IMR-90 (cell line): Measurements from ENCODE around the gene CTNNA2.

Experiments
- BHLHE40 ChIP-seq: fragments of 150-350 bp; IDR thresholded peaks from 2 replicates; pipeline ENCODE4 v1.6.1; 2016; ENCODE audit warnings: mild to moderate bottlenecking, low read depth, low read length
- CEBPB ChIP-seq: IDR thresholded peaks from 2 replicates; pipeline ENCODE4 v1.6.1; 2012; ENCODE audit warnings: low read depth, low read length, improper control_type of control experiment
- FOS ChIP-seq: fragments of 150-350 bp; IDR thresholded peaks from 2 replicates; pipeline ENCODE4 v1.6.1; 2016; ENCODE audit warnings: low read depth, low read length
- MAFK ChIP-seq: IDR thresholded peaks from 2 replicates; pipeline ENCODE4 v1.6.1; 2012; ENCODE audit warnings: low read depth, low read length, improper control_type of control experiment
- MXI1 ChIP-seq: IDR thresholded peaks from 2 replicates; pipeline ENCODE4 v1.6.1; 2012; ENCODE audit warnings: low read depth, mild to moderate bottlenecking, low read length, moderate library complexity, borderline replicate concordance
- POLR2A ChIP-seq: IDR thresholded peaks from 2 replicates; pipeline ENCODE4 v1.6.1; 2012; ENCODE audit warnings: mild to moderate bottlenecking, low read depth, low read length
- RAD21 ChIP-seq: IDR thresholded peaks from 2 replicates; pipeline ENCODE4 v1.6.1; 2012; ENCODE audit warnings: low read length, improper control_type of control experiment
- RCOR1 ChIP-seq: IDR thresholded peaks from 2 replicates; pipeline ENCODE4 v1.6.1; 2012; ENCODE audit warnings: mild to moderate bottlenecking, low read length, improper control_type of control experiment; ENCODE audit not compliant: insufficient replicate concordance
- TF ChIP-seq, protein P1 (sequence below): conservative IDR thresholded peaks from 2 replicates; pipeline ENCODE4 v1.5.1; 2012; ENCODE audit warnings: mild to moderate bottlenecking, low read depth, low read length, improper control_type of control experiment
- TF ChIP-seq, protein P2 (sequence below): fragments of 150-350 bp; IDR thresholded peaks from 2 replicates; pipeline ENCODE4 v1.6.1; 2016; ENCODE audit warnings: low read depth, mild to moderate bottlenecking, low read length, moderate library complexity, borderline replicate concordance
- TF ChIP-seq, protein P3 (sequence below): fragments of 150-350 bp; IDR thresholded peaks from 2 replicates; pipeline ENCODE4 v1.6.1; 2017; ENCODE audit warnings: mild to moderate bottlenecking, antibody characterized with exemption, low read length, low read depth

DNA sequence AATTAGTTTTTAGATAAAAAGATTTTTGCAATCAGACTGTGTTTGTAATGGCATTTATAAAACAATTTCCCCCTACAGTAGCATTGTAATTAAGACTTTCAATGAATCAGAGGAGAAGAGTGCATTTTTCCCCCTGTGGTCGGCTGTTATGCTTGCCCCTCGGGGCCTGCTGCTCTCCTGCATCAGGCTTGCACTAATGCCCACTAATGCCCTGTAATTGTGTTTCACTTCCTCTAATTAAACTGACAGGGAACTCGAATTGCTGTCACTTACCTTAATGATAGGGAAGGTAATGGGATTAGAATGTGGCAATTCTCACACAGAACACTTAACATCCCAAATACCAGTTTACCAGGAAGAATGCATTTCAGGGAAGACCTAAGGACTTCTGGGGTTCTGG is 852.9 kb downstream of the CTNNA2 start:
- no peak for TF ChIP-seq CEBPB
- no peak for TF ChIP-seq MXI1
- TF ChIP-seq, protein P1, sequence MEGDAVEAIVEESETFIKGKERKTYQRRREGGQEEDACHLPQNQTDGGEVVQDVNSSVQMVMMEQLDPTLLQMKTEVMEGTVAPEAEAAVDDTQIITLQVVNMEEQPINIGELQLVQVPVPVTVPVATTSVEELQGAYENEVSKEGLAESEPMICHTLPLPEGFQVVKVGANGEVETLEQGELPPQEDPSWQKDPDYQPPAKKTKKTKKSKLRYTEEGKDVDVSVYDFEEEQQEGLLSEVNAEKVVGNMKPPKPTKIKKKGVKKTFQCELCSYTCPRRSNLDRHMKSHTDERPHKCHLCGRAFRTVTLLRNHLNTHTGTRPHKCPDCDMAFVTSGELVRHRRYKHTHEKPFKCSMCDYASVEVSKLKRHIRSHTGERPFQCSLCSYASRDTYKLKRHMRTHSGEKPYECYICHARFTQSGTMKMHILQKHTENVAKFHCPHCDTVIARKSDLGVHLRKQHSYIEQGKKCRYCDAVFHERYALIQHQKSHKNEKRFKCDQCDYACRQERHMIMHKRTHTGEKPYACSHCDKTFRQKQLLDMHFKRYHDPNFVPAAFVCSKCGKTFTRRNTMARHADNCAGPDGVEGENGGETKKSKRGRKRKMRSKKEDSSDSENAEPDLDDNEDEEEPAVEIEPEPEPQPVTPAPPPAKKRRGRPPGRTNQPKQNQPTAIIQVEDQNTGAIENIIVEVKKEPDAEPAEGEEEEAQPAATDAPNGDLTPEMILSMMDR: no peak
- TF ChIP-seq POLR2A: no peak
- no peak for TF ChIP-seq RAD21
- TF ChIP-seq FOS: no peak
- TF ChIP-seq, protein P2, sequence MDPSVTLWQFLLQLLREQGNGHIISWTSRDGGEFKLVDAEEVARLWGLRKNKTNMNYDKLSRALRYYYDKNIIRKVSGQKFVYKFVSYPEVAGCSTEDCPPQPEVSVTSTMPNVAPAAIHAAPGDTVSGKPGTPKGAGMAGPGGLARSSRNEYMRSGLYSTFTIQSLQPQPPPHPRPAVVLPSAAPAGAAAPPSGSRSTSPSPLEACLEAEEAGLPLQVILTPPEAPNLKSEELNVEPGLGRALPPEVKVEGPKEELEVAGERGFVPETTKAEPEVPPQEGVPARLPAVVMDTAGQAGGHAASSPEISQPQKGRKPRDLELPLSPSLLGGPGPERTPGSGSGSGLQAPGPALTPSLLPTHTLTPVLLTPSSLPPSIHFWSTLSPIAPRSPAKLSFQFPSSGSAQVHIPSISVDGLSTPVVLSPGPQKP: no peak
- TF ChIP-seq MAFK: no peak
- TF ChIP-seq, protein P3, sequence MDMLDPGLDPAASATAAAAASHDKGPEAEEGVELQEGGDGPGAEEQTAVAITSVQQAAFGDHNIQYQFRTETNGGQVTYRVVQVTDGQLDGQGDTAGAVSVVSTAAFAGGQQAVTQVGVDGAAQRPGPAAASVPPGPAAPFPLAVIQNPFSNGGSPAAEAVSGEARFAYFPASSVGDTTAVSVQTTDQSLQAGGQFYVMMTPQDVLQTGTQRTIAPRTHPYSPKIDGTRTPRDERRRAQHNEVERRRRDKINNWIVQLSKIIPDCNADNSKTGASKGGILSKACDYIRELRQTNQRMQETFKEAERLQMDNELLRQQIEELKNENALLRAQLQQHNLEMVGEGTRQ: no peak
- no peak for TF ChIP-seq BHLHE40
- no peak for TF ChIP-seq RCOR1
